GM11168 (cell line): ENCODE data around the gene EFNA1.
"Not testable (repeated sequence)": the region's sequence is repeated elsewhere in the genome, so short reads cannot be mapped to it uniquely, and the experiment has no call there.

Source experiments
- in situ Hi-C: fragments of 300-500 bp; cut with MboI; formaldehyde crosslinking; loops from one replicate; pipeline ENCODE4 v1.12.0; 2022; ENCODE audit warnings: low sequenced_read_pairs; ENCODE audit not compliant: unreplicated experiment

The EFNA1 gene

DNA sequence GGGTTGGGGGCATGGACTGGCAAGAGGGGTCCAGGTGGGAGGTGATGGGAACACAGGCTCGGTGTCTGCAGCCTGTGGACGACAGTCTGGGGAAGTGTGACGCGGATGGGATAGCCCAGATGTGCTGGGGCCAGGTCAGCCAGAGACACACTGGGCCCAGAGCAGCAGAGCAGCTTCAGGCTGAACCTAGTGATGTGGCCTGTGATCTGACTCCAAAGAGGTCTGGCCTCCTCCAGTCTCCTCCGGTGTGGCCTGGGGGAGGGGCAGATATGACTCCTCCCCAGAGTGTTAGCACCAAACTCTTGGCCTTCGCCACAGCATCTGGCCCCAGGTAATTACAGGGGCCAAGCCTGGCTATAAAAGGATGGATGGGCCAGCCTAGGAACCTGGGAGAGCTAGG is 35.5 kb upstream of the EFNA1 start:
- in situ Hi-C loops: loop anchor here (5.0 kb wide), 1 partner anchor 75 kb away; no protein-coding TSS in a partner anchor

- in situ Hi-C loops: loop anchor here (5.0 kb wide), 1 partner anchor 75 kb away; no protein-coding TSS in a partner anchor
These were observed 35.0 kb upstream of the EFNA1 start for GRCh38 chr1:155092641-155093040.

- in situ Hi-C loops: loop anchor here (5.0 kb wide), 1 partner anchor 73 kb away; no protein-coding TSS in a partner anchor
These were observed 33.6 kb upstream of the EFNA1 start for GRCh38 chr1:155093911-155094621.

DNA sequence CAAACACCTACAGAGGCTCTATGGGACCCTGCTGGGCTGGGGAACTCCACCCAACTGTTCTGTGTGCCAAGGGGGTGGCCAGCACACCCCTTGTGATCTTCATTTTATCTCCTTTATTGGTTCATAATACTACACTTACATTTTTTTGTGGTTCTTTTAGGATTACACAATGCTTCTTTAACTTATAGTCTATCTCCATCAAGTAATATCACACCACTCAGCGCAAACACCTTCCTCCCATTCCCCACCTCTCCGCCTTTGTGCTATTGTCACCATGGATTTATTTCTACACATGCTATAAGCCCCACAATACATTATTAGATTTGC is 33.1 kb upstream of the EFNA1 start:
- in situ Hi-C loops: loop anchor here (5.0 kb wide), 1 partner anchor 73 kb away; no protein-coding TSS in a partner anchor

- in situ Hi-C loops: no loop called here
These were observed 28.3 kb upstream of the EFNA1 start for GRCh38 chr1:155099331-155099730.

- in situ Hi-C loops: no loop called here
These were observed 24.4 kb upstream of the EFNA1 start for GRCh38 chr1:155103325-155103724.

DNA sequence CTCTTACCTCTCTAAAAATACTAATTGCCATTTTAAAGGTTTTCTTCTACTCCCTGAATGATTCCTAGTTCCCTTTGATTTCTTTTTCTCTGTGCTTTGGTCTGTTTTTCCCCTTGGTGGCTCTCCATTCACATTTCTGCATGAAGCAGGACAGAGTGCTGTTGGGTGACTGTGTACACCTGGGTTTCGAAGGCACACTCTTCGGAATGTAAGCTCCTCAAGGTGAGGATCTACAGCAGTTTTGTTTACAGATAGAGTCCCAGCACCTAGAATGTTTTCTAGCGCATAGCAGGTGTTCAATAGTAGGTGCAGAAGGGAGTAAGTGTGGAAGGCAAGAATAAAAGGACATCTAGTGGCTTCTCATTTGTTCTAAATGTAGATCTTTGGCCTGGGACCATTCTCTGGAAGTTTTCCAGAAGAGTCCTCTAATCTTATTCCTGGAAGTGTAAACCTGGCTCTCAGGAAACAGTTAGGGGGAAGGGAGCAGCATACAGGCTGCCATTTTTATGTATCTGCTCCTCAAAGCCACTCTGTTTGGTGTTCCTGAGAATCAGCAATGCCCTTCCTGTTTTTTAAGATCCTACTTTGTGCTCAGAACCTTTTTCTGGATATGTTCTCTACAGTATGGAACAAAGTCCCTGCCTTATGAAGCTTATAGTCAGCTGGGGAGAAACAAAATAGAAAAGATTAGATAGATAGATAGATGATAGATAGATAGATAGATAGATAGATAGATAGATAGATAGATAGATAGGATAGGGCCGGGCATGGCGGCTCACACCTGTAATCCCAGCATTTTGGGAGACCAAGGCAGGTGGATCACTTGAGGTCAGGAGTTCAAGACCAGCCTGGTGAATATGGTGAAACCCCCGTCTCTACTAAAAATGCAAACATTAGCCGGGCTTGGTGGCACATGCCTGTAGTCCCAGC is 22.8 kb upstream of the EFNA1 start:
- in situ Hi-C loops: no loop called here

- in situ Hi-C loops: no loop called here
These were observed 22.1 kb upstream of the EFNA1 start for GRCh38 chr1:155105604-155106011.

- in situ Hi-C loops: no loop called here
These were observed 20.8 kb upstream of the EFNA1 start for GRCh38 chr1:155106862-155107261.

GRCh38 chr1:155107309-155108264 is 20.1 kb upstream of the EFNA1 start:
- in situ Hi-C loops: no loop called here

DNA sequence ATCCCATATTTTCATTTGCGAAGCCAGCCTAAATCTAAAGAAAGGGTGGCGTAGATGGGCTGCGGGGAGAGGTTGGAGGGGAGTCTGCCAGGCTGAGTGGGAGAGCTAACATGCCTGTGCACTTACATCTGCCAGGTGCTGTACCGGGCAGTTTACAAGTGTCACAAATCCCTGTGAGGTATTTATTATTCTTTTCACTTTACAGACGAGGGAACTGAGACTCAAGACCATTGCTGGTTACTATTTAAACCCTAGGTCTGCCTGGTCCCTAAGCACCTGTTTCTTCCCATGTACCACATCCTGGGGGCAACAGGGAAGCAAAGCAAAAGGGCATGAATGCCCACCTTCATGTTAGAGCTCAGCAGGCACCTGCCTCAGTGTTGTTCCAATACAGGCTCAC is 19.4 kb upstream of the EFNA1 start:
- in situ Hi-C loops: no loop called here

- in situ Hi-C loops: no loop called here
These were observed 17.3 kb upstream of the EFNA1 start for GRCh38 chr1:155110381-155110780.

GRCh38 chr1:155110826-155111225 is 16.9 kb upstream of the EFNA1 start:
- in situ Hi-C loops: no loop called here

GRCh38 chr1:155113450-155113980 is 14.2 kb upstream of the EFNA1 start:
- in situ Hi-C loops: no loop called here

DNA sequence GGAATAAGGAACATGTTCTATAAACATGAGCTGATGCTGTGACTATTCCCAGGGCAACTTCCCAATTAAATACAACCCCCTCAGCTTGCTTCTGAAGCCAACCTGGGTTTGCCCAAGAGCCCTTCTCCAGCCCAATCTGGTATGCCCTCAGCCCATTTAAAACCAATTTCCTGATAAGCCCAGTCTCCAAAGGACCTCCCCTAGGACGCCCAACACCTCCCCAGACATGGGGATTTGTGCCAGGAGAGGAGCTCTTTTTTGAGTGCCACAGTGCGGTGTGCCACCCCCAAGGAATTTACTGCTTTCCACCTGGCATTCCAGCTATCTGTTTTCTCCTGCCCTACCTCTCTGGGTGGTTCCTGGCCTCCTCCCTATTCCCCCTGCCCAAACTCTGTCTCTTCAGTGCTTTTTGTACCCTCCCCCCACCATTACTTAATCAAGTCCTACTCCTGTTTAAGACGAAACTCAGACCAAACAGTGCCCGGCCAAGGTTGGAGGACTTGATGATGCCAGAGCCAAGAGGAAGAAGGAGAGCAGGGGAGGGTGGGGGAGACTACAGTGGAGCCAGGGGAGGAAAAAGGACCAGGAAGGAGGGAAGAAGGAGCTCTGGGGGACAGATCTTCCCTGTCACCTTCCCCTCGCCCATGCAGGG is 11.4 kb upstream of the EFNA1 start:
- in situ Hi-C loops: no loop called here

DNA sequence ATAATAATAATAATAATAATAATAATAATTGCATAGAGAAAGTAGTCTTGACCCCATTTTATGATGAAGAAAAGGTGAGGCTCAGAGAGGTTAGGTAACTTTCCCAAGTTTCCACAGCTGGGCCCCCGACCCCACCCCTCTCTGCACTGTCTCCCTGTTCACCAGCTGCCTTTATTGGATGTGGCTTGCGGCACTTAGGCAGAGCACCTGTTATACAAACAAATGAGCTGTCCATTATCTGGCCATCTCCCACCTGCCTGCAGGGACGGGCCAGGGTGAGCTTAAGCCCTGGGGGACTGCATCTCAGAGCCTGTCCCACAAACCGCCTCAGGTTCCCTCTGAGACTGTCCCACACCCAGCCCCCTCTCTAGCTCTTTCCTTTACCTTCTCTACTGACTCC is 10.1 kb upstream of the EFNA1 start:
- in situ Hi-C loops: no loop called here

DNA sequence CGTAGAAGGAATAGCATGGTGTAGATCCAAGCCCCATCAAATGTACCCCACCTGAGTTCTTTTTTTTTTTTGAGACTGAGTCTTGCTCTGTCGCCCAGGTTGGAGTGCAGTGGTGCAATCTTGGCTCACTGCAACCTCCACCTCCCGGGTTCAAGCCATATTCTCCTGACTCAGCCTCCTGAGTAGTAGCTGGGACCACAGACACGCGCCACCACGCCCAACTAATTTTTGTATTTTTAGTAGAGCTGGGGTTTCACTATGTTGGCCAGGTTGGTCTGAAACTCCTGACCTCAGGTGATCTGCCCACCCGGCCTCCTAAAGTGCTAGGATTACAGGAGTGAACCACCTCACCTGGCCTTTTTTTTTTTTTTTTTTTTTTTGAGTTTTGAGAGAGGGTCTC is 9.6 kb upstream of the EFNA1 start:
- in situ Hi-C loops: not testable (repeated sequence)

- in situ Hi-C loops: no loop called here
These were observed 7.4 kb upstream of the EFNA1 start for GRCh38 chr1:155120253-155120652.

GRCh38 chr1:155121249-155121648 is 6.4 kb upstream of the EFNA1 start:
- in situ Hi-C loops: no loop called here
